A549 (cell line): ENCODE results near the gene HOMER2. TPM values are rescaled to one million over a fixed set of nuclear protein-coding genes. Genes with fewer than 3 reads are reported as not detected.

Source experiments
- ATAC-seq, 2 experiments: fragments of 200-7000 bp in 1 of 2; fragments of >200 bp in 1 of 2; cut with Nextera tagmentation in 1 of 2; cut with Tn5 transposase in 1 of 2; 3 replicates each; pipeline versions ENCODE4 v1.8.0 to v1.9.1; 2018 to 2020; ENCODE audit warnings: mild to moderate bottlenecking in 1 of 2, moderate library complexity in 1 of 2
- CTCF ChIA-PET: fragments of 300-600 bp; sonication (Branson Sonifier 250); formaldehyde crosslinking; extraction: SDS; loops from one replicate; lab custom pipeline; 2021; ENCODE audit warnings: antibody characterized with exemption, inconsistent platforms; lab: Yijun Ruan, JAX
- POLR2A ChIA-PET: fragments of 350-600 bp; formaldehyde crosslinking; extraction: SDS; loops from one replicate; lab custom pipeline; 2021; ENCODE audit warnings: antibody characterized with exemption, inconsistent platforms; lab: Yijun Ruan, JAX
- DNase-seq, 2 experiments: peaks; one replicate each; pipeline versions ENCODE4 v3.0.0 to v3.0.0-alpha.2; 2011 to 2016; ENCODE audit warnings: low read depth in 1 of 2, low spot score in 1 of 2
- FAIRE-seq: peaks from 2 replicates; lab custom pipeline; 2011; peaks lifted over from hg19 to GRCh38; lab: Jason Lieb, UNC
- H3K27ac ChIP-seq, 2 experiments: fragments of >200 bp; sonication (Bioruptor Twin); formaldehyde crosslinking; 3 replicates each; pipeline ENCODE4 v1.5.1; 2016 to 2017
- H3K4me1 ChIP-seq: fragments of >200 bp; sonication (Bioruptor Twin); formaldehyde crosslinking; 3 replicates; pipeline ENCODE4 v1.6.1; 2016
- H3K4me2 ChIP-seq: fragments of >200 bp; sonication (Bioruptor Twin); formaldehyde crosslinking; 3 replicates; pipeline ENCODE4 v1.6.1; 2016
- H3K4me3 ChIP-seq: fragments of >200 bp; sonication (Bioruptor Twin); formaldehyde crosslinking; 3 replicates; pipeline ENCODE4 v1.5.1; 2016
- H3K9me3 ChIP-seq: fragments of >200 bp; sonication (Bioruptor Twin); formaldehyde crosslinking; 3 replicates; pipeline ENCODE4 v1.6.1; 2016
- ATOH8 ChIP-seq: fragments of 250-450 bp; sonication (Bioruptor Pico); IDR thresholded peaks from 2 replicates; pipeline ENCODE4 v1.5.0; 2020; ENCODE audit warnings: low read depth, mild to moderate bottlenecking, moderate library complexity
- BCL3 ChIP-seq: fragments of >200 bp; sonication (Bioruptor Twin); formaldehyde crosslinking; IDR thresholded peaks from 3 replicates; pipeline ENCODE4 v1.6.1; 2016
- BHLHE40 ChIP-seq: IDR thresholded peaks from 2 replicates; pipeline ENCODE4 v1.6.1; 2012; ENCODE audit warnings: low read depth, low read length, inconsistent platforms
- CBX2 ChIP-seq: fragments of 200-600 bp; sonication (generic); IDR thresholded peaks from 2 replicates; pipeline ENCODE4 v1.6.1; 2016; ENCODE audit warnings: low read depth, mild to moderate bottlenecking, borderline replicate concordance
- CBX8 ChIP-seq: fragments of 200-600 bp; sonication (generic); IDR thresholded peaks from 2 replicates; pipeline ENCODE4 v1.6.1; 2016
- CEBPB ChIP-seq, 2 experiments: fragments of >200 bp in 1 of 2; sonication (Bioruptor Twin) in 1 of 2; formaldehyde crosslinking in 1 of 2; IDR thresholded peaks; 2 replicates each; pipeline ENCODE4 v1.6.1; 2012 to 2016
- CHD4 ChIP-seq: fragments of 200-600 bp; sonication (generic); IDR thresholded peaks from 2 replicates; pipeline ENCODE4 v1.6.1; 2016; ENCODE audit warnings: antibody characterized with exemption, mild to moderate bottlenecking, borderline replicate concordance
- EHMT2 ChIP-seq: fragments of 200-600 bp; sonication (generic); IDR thresholded peaks from 2 replicates; pipeline ENCODE4 v1.6.1; 2016; ENCODE audit warnings: antibody characterized with exemption, low read depth, mild to moderate bottlenecking, moderate library complexity
- FOSB ChIP-seq: fragments of 250-450 bp; sonication (Bioruptor Pico); IDR thresholded peaks from 2 replicates; pipeline ENCODE4 v1.5.0; 2020; ENCODE audit warnings: mild to moderate bottlenecking, moderate library complexity
- FOSL2 ChIP-seq, 2 experiments: fragments of 450-650 bp in 1 of 2; fragments of >200 bp in 1 of 2; sonication (Bioruptor Twin) in 1 of 2; formaldehyde crosslinking; IDR thresholded peaks; 2 replicates each; pipeline versions ENCODE4 v1.5.0 to v1.6.1; 2016 to 2020; ENCODE audit warnings: mild to moderate bottlenecking in 1 of 2, moderate library complexity in 1 of 2
- HES2 ChIP-seq: fragments of >200 bp; sonication (Bioruptor Twin); formaldehyde crosslinking; IDR thresholded peaks from 2 replicates; pipeline ENCODE4 v1.6.1; 2016
- HMGXB4 ChIP-seq: fragments of 250-450 bp; sonication (Bioruptor Pico); IDR thresholded peaks from 2 replicates; pipeline ENCODE4 v1.5.0; 2021; ENCODE audit warnings: mild to moderate bottlenecking, moderate library complexity, borderline replicate concordance
- HOXA7 ChIP-seq: fragments of 250-450 bp; sonication (Bioruptor Pico); IDR thresholded peaks from 2 replicates; pipeline ENCODE4 v1.5.0; 2020; ENCODE audit warnings: mild to moderate bottlenecking, moderate library complexity
- HOXB5 ChIP-seq: fragments of 250-450 bp; sonication (Bioruptor Pico); IDR thresholded peaks from 2 replicates; pipeline ENCODE4 v1.5.0; 2020; ENCODE audit warnings: mild to moderate bottlenecking, moderate library complexity
- KDM1A ChIP-seq: fragments of 200-600 bp; sonication (generic); IDR thresholded peaks from 2 replicates; pipeline ENCODE4 v1.6.1; 2016; ENCODE audit warnings: low read depth, mild to moderate bottlenecking
- MAFK ChIP-seq: fragments of 450-650 bp; IDR thresholded peaks from 2 replicates; pipeline ENCODE4 v1.6.1; 2014; ENCODE audit not compliant: partially characterized antibody
- MYC ChIP-seq: IDR thresholded peaks from 2 replicates; pipeline ENCODE4 v1.6.1; 2012; ENCODE audit warnings: mild to moderate bottlenecking, inconsistent platforms, low read length, improper control_type of control experiment, borderline replicate concordance
- POLR2AphosphoS2 ChIP-seq: conservative IDR thresholded peaks from 2 replicates; pipeline ENCODE4 v1.6.1; 2012; ENCODE audit warnings: low read length, improper control_type of control experiment, inconsistent platforms
- RARB ChIP-seq: fragments of 250-450 bp; sonication (Bioruptor Pico); IDR thresholded peaks from 2 replicates; pipeline ENCODE4 v1.8.0; 2021; ENCODE audit warnings: mild to moderate bottlenecking, moderate library complexity
- SREBF2 ChIP-seq: fragments of 450-650 bp; IDR thresholded peaks from 2 replicates; pipeline ENCODE4 v1.6.1; 2014; ENCODE audit warnings: mild to moderate bottlenecking, moderate library complexity
- TP53 ChIP-seq: fragments of 250-450 bp; sonication (Bioruptor Pico); IDR thresholded peaks from 2 replicates; pipeline ENCODE4 v1.5.0; 2021; ENCODE audit warnings: mild to moderate bottlenecking, moderate library complexity
- ZNF302 ChIP-seq: fragments of 250-450 bp; sonication (Bioruptor Pico); IDR thresholded peaks from 2 replicates; pipeline ENCODE4 v1.9.0; 2021; ENCODE audit warnings: inconsistent platforms, mild to moderate bottlenecking, moderate library complexity
- ZSCAN20 ChIP-seq: fragments of 250-450 bp; sonication (Bioruptor Pico); IDR thresholded peaks from 2 replicates; pipeline ENCODE4 v1.8.0; 2022; ENCODE audit warnings: mild to moderate bottlenecking, moderate library complexity
- WGBS: methylation state at CpG from one replicate; pipeline ENCODE4 v1.1.6; 2017; ENCODE audit errors: missing lambda C conversion rate; 5-methylcytosine and 5-hydroxymethylcytosine counted together
- polyA plus RNA-seq, 4 experiments: library from polyadenylated mRNA; depleted of rRNA in 3 of 4; stranded (reverse); fragments of >200 nt; fragmentation: RNase III in 1 of 4; extraction: RNeasy Plus Mini Kit Qiagen cat#74134 plus additional on column Dnase treatment in 1 of 4; gene quantifications; 2 replicates in 3 of 4; 3 replicates in 1 of 4; pipeline ENCODE4 v1.2.3, GENCODE V29; 2011 to 2017
- TF ChIP-seq, protein P1 (sequence below): IDR thresholded peaks from 2 replicates; pipeline ENCODE4 v1.6.1; 2012; ENCODE audit warnings: low read depth, borderline replicate concordance
- TF ChIP-seq, protein P2 (sequence below): IDR thresholded peaks from 2 replicates; pipeline ENCODE4 v1.6.1; 2012
- TF ChIP-seq, protein P3 (sequence below): fragments of >200 bp; sonication (Bioruptor Twin); formaldehyde crosslinking; IDR thresholded peaks from 3 replicates; pipeline ENCODE4 v1.5.1; 2016

HOMER2 gene
- polyA plus RNA-seq, 2 of the 4 experiments (the other 2 are of a cell fraction), result 9.4 to 15.4 TPM

- POLR2A ChIA-PET, result no interaction called here
- no peak overlapping the region for H3K4me3 ChIP-seq
- FAIRE-seq (no peak), ATAC-seq (no peak), DNase-seq (no peak)
- no peaks in the 10 kb centered on the region for H3K4me1 ChIP-seq
- H3K27ac ChIP-seq, result no peak overlapping the region
- 46% methylated on average over 7 of the region's 7 CpGs for WGBS
- CTCF ChIA-PET, result no interaction called here
- H3K9me3 ChIP-seq, result no peaks in the 10 kb centered on the region
- TF ChIP-seq RARB (CRISPR knock-in tag) (no peak), EHMT2 (no peak), FOSB (CRISPR knock-in tag) (no peak), ZNF302 (CRISPR knock-in tag) (no peak), CHD4 (no peak), ZSCAN20 (CRISPR knock-in tag) (no peak), CBX2 (no peak), HES2 (no peak), HOXB5 (CRISPR knock-in tag) (no peak), BHLHE40 (no peak), MYC (no peak), CEBPB (IDR thresholded peaks at IDR 0.05) (no peak)
- no peak overlapping the region for H3K4me2 ChIP-seq
Measured at GRCh38 chr15:82875411-82876003, 77.0 kb downstream of the HOMER2 start.

DNA sequence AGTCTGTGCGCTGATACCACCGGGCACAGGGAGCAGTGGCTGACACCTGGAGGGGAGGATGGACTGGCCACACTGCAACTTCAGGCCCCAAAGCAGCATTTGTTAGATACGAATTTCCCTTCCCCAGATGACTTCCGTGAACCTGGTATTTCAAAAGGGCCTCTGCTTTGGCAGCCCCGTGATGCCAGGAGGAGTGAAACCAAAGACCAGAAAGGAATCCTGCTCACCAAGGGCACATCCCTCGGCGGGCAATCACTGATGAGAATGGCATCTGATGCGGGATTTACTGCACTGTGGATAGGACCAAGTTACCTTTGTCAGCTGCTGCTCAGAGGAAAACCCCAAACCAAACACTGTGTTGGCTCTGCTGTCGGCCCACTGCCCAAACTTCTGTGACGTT lies 77.6 kb downstream of the HOMER2 start:
- Histone ChIP-seq H3K9me3 (no peaks in the 10 kb centered on the region), H3K27ac (no peak overlapping the region), H3K4me2 (no peak overlapping the region), H3K4me3 (no peak overlapping the region), H3K4me1 (no peaks in the 10 kb centered on the region)
- FAIRE-seq (no peak), ATAC-seq (no peak), DNase-seq (no peak)
- no peak for TF ChIP-seq BCL3
- no peak for TF ChIP-seq POLR2AphosphoS2
- TF ChIP-seq CBX8, result no peak
- TF ChIP-seq MAFK, result no peak
- no peak for TF ChIP-seq HOXA7 (CRISPR knock-in tag)
- TF ChIP-seq SREBF2, result no peak
- no peak for TF ChIP-seq ATOH8 (CRISPR knock-in tag)
- TF ChIP-seq HES2, result no peak
- TF ChIP-seq HOXB5 (CRISPR knock-in tag), result no peak
- TF ChIP-seq, protein P1, sequence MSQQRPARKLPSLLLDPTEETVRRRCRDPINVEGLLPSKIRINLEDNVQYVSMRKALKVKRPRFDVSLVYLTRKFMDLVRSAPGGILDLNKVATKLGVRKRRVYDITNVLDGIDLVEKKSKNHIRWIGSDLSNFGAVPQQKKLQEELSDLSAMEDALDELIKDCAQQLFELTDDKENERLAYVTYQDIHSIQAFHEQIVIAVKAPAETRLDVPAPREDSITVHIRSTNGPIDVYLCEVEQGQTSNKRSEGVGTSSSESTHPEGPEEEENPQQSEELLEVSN, result no peak
- TF ChIP-seq FOSL2 (IDR thresholded peaks at IDR 0.05), result no peak
- no peak for TF ChIP-seq FOSL2 (CRISPR knock-in tag; IDR thresholded peaks at IDR 0.05)
- no peak for TF ChIP-seq EHMT2
- TF ChIP-seq KDM1A, result no peak
- TF ChIP-seq HMGXB4 (CRISPR knock-in tag), result no peak
- TF ChIP-seq, protein P2, sequence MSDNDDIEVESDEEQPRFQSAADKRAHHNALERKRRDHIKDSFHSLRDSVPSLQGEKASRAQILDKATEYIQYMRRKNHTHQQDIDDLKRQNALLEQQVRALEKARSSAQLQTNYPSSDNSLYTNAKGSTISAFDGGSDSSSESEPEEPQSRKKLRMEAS, result no peak
- TF ChIP-seq, protein P3, sequence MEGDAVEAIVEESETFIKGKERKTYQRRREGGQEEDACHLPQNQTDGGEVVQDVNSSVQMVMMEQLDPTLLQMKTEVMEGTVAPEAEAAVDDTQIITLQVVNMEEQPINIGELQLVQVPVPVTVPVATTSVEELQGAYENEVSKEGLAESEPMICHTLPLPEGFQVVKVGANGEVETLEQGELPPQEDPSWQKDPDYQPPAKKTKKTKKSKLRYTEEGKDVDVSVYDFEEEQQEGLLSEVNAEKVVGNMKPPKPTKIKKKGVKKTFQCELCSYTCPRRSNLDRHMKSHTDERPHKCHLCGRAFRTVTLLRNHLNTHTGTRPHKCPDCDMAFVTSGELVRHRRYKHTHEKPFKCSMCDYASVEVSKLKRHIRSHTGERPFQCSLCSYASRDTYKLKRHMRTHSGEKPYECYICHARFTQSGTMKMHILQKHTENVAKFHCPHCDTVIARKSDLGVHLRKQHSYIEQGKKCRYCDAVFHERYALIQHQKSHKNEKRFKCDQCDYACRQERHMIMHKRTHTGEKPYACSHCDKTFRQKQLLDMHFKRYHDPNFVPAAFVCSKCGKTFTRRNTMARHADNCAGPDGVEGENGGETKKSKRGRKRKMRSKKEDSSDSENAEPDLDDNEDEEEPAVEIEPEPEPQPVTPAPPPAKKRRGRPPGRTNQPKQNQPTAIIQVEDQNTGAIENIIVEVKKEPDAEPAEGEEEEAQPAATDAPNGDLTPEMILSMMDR, result no peak
- no peak for TF ChIP-seq TP53 (CRISPR knock-in tag)
- 75% methylated on average over 10 of the region's 10 CpGs for WGBS
- ChIA-PET CTCF (interaction anchor here (1.4 kb wide), 1 partner anchor 26 kb away, joined by 5 read pairs; no protein-coding TSS in a partner anchor), POLR2A (no interaction called here)
